Measurements from ENCODE around the gene MAP3K14.
A peak's percentile ranks its signal among the peaks of the same experiment; 100 is the strongest.

Gene MAP3K14

GRCh38 chr17:45298546-45299285, 18.1 kb downstream of the MAP3K14 start:
- no peak for DNase-seq

- no peak for DNase-seq
Observed at GRCh38 chr17:45296833-45297124, 20.0 kb downstream of the MAP3K14 start.

GRCh38 chr17:45296003-45296832, 20.6 kb downstream of the MAP3K14 start:
- DNase-seq = no peak

- no peak for DNase-seq
Observed at GRCh38 chr17:45294506-45294905, 22.3 kb downstream of the MAP3K14 start.

GRCh38 chr17:45293413-45294211, 23.2 kb downstream of the MAP3K14 start:
- no peak for DNase-seq

GRCh38 chr17:45292696-45293412, 24.0 kb downstream of the MAP3K14 start:
- DNase-seq = no peak

- DNase-seq = no peak
Observed at GRCh38 chr17:45291171-45291805, 25.5 kb downstream of the MAP3K14 start.

- no peak for DNase-seq
Observed at GRCh38 chr17:45290269-45290765, 26.5 kb downstream of the MAP3K14 start.

- no peak for DNase-seq
Observed at GRCh38 chr17:45289301-45290268, 27.2 kb downstream of the MAP3K14 start.

GRCh38 chr17:45288825-45289224, 28.0 kb downstream of the MAP3K14 start:
- no peak for DNase-seq

- no peak for DNase-seq
Observed at GRCh38 chr17:45287526-45288500, 29.0 kb downstream of the MAP3K14 start.

- DNase-seq = no peak
Observed at GRCh38 chr17:45286286-45286685, 30.5 kb downstream of the MAP3K14 start.

- peak; percentile 19 for DNase-seq
Observed at GRCh38 chr17:45284176-45285140, 32.4 kb downstream of the MAP3K14 start.

- no peak for DNase-seq
Observed at GRCh38 chr17:45283711-45284110, 33.1 kb downstream of the MAP3K14 start.

GRCh38 chr17:45282683-45283644, 33.9 kb downstream of the MAP3K14 start:
- DNase-seq = no peak

GRCh38 chr17:45279898-45280297, 36.9 kb downstream of the MAP3K14 start:
- DNase-seq = no peak

- no peak for DNase-seq
Observed at GRCh38 chr17:45277992-45278391, 38.8 kb downstream of the MAP3K14 start.

Measured in effector CD4-positive, alpha-beta T cell (primary cell).